DND-41 (cell line): ENCODE measurements around the gene ARL6IP4.

Experiments used
- ATAC-seq: fragments of 200-7000 bp; cut with Tn5 transposase; 3 replicates; pipeline ENCODE4 v1.9.1; 2021; ENCODE audit warnings: low read depth; ENCODE audit not compliant: insufficient read depth
- DNase-seq: peaks from one replicate; pipeline ENCODE4 v3.0.0-alpha.2; 2020
- H2AFZ ChIP-seq: 2 replicates; pipeline ENCODE4 v1.6.0; 2012; ENCODE audit warnings: low read depth, low read length
- H3K27ac ChIP-seq: 2 replicates; pipeline ENCODE4 v1.5.1; 2012; ENCODE audit warnings: low read length, inconsistent platforms
- H3K27me3 ChIP-seq: fragments of 200-600 bp; sonication (generic); 2 replicates; pipeline ENCODE4 v1.6.0; 2012; ENCODE audit warnings: low read length, mild to moderate bottlenecking, inconsistent platforms; ENCODE audit not compliant: insufficient read depth, poor library complexity
- H3K36me3 ChIP-seq: 2 replicates; pipeline ENCODE4 v1.5.1; 2012; ENCODE audit warnings: low read length, inconsistent platforms; ENCODE audit not compliant: insufficient read depth
- H3K4me1 ChIP-seq: 2 replicates; pipeline ENCODE4 v1.5.1; 2012; ENCODE audit warnings: mild to moderate bottlenecking, low read length; ENCODE audit not compliant: insufficient read depth
- H3K4me2 ChIP-seq: 2 replicates; pipeline ENCODE4 v1.6.0; 2012; ENCODE audit warnings: mild to moderate bottlenecking, moderate library complexity, low read length, inconsistent platforms; ENCODE audit not compliant: insufficient read depth
- H3K4me3 ChIP-seq, 2 experiments: fragments of 200-600 bp in 1 of 2; shearing (Covaris generic) in 1 of 2; 2 replicates each; pipeline ENCODE4 v1.5.1; 2012 to 2016; ENCODE audit warnings: inconsistent platforms in 2 of 2, low read length in 2 of 2, mild to moderate bottlenecking in 2 of 2, low read depth in 1 of 2, moderate library complexity in 1 of 2
- H3K79me2 ChIP-seq: 2 replicates; pipeline ENCODE4 v1.6.0; 2012; ENCODE audit warnings: low read length, inconsistent platforms; ENCODE audit not compliant: insufficient read depth
- H3K9ac ChIP-seq: 2 replicates; pipeline ENCODE4 v1.6.0; 2012; ENCODE audit warnings: low read depth, mild to moderate bottlenecking, inconsistent platforms, low read length, moderate library complexity
- H3K9me3 ChIP-seq: 2 replicates; pipeline ENCODE4 v1.5.1; 2012; ENCODE audit warnings: low read length, moderate library complexity, mild to moderate bottlenecking, inconsistent platforms; ENCODE audit not compliant: insufficient read depth, severe bottlenecking
- H4K20me1 ChIP-seq: 2 replicates; pipeline ENCODE4 v1.6.0; 2012; ENCODE audit warnings: low read length; ENCODE audit not compliant: insufficient read depth
- EZH2 ChIP-seq: IDR thresholded peaks from 3 replicates; pipeline ENCODE4 v1.6.1; 2012; ENCODE audit warnings: borderline replicate concordance, low read depth, mild to moderate bottlenecking, moderate library complexity, low read length, inconsistent platforms; ENCODE audit not compliant: severe bottlenecking
- TF ChIP-seq, protein P1 (sequence below): IDR thresholded peaks from 2 replicates; pipeline ENCODE4 v1.5.1; 2012; ENCODE audit warnings: borderline replicate concordance, low read length, moderate library complexity, mild to moderate bottlenecking; ENCODE audit not compliant: poor library complexity, severe bottlenecking; ENCODE audit errors: extremely low read depth

Gene ARL6IP4

DNA sequence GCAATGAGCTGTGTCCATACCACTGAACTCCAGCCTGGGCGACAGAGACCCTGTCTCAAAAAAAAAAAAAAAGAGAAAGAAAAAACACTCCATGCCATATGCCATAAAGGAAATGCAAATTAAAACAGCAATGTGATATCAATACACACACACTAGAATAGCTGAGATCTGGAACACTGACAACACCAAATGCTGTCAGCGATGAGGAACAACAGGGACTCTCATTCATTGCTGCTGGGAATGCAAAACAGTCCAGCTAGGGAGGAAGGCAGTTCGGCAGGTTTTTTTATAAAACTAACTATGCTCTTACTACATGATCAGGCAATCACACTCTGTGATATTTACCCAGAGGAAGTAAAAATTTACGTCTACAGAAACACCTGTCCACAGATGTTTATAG lies 10.8 kb upstream of the ARL6IP4 start:
- no peak for ATAC-seq
- no peak for DNase-seq
- Histone ChIP-seq H3K79me2 (0 out of 2 replicates have a peak, but pooled peaks cover 3% of the 10 kb centered on the region), H3K4me3 (no peak overlapping the region), H3K9me3 (no peaks in the 10 kb centered on the region), H3K4me2 (no peak overlapping the region), H2AFZ (no peak overlapping the region), H3K27me3 (no peaks in the 10 kb centered on the region), H3K4me1 (peaks cover 25% of the 10 kb centered on the region), H3K36me3 (no peaks in the 10 kb centered on the region), H3K27ac (no peak overlapping the region), H4K20me1 (no peaks in the 10 kb centered on the region), H3K9ac (no peak overlapping the region)
- no peak for TF ChIP-seq EZH2
- TF ChIP-seq, protein P1, sequence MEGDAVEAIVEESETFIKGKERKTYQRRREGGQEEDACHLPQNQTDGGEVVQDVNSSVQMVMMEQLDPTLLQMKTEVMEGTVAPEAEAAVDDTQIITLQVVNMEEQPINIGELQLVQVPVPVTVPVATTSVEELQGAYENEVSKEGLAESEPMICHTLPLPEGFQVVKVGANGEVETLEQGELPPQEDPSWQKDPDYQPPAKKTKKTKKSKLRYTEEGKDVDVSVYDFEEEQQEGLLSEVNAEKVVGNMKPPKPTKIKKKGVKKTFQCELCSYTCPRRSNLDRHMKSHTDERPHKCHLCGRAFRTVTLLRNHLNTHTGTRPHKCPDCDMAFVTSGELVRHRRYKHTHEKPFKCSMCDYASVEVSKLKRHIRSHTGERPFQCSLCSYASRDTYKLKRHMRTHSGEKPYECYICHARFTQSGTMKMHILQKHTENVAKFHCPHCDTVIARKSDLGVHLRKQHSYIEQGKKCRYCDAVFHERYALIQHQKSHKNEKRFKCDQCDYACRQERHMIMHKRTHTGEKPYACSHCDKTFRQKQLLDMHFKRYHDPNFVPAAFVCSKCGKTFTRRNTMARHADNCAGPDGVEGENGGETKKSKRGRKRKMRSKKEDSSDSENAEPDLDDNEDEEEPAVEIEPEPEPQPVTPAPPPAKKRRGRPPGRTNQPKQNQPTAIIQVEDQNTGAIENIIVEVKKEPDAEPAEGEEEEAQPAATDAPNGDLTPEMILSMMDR = no peak

DNA sequence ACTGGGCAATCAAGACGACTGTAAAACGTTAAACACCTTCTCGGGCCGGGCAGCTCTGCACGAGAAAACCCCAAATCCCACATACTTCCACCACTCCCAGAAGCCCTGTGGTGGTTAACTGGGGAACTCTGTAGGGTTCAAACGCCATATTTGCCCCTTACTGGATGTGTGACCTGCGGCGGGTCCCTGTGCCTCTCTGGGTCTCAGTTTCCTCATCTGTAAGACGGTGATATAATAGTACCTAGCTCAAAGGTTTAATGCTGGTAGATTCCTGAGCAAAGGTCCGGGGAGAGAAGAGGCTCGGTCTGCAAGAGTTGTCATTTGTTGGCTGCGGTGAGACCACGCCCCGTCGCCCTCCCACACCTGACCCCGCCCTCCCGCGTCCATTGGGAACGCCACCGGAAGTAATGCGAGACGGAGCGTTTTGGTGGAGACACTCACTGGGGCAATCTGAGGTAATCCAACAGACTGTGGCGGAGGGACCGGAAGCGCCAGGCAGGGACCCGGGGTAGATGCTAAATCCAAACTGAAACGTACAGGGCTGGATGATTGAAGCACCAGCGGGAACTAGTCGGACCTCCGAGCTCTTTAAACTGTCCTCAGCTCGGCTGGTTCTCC lies 6.1 kb upstream of the ARL6IP4 start:
- peaks cover 28% of the 10 kb centered on the region for H3K36me3 ChIP-seq
- peak overlapping the region; percentile 99 for H3K27ac ChIP-seq
- H3K9ac ChIP-seq = peak overlapping the region; percentile 98
- peaks cover 47% of the 10 kb centered on the region for H3K4me1 ChIP-seq
- H4K20me1 ChIP-seq = 0 out of 2 replicates have a peak, but pooled peaks cover 6% of the 10 kb centered on the region
- peak overlapping the region; percentile 98 for H2AFZ ChIP-seq
- H3K27me3 ChIP-seq = no peaks in the 10 kb centered on the region
- peak overlapping the region; percentile 89 for H3K4me2 ChIP-seq
- H3K9me3 ChIP-seq = no peaks in the 10 kb centered on the region
- DNase-seq (peak; percentile 99), ATAC-seq (peak; percentile 84)
- H3K4me3 ChIP-seq = peak overlapping the region; percentile 29 to 82
- TF ChIP-seq, protein P1 = no peak
- TF ChIP-seq EZH2 = no peak
- peaks cover 40% of the 10 kb centered on the region for H3K79me2 ChIP-seq

DNA sequence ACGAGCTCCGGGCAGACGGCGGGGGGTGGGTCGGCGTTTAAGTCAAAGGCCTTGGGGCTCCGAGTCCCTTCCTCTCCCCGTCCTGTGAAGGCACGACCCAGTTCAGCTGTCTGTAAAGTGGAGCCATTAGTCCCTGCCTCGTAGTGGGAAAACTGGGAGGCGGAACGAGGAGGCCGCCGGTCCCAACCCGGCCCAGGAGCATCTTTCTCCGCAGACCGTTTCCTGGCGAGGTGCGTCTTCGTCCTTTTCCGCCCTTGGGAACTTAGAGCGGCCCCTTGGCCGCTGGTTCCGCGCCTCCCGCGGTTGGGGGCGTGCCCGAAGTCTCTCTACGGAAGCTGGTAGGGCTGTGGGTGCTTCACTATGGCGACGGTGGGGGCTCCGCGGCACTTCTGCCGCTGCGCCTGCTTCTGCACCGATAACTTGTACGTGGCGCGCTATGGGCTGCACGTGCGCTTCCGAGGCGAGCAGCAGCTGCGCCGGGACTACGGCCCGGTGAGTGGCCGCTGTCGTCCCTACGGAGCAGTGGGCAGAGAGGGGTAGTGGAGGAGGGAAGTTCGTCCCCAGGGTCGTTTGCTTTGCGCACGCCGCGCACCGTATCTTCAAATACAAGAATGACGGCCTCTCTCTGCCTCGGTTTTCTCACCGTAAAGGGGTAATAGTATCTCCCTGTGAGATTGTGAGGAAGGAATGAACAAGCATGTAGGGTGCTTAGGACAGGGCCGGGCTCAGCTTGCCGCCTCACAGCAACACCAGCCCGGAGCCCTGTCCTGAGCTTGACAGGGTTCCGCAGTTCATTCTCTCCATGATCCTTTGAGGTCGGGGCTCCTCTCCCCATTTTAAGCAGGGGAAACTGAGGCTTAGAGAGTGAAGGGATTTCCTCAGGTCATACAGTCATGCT lies 5.3 kb upstream of the ARL6IP4 start, which contains the start of gene OGFOD2:
OGFOD2 (plus strand) TSS at position 353 of the 898 bp plus-strand sequence; CDS start at position 361, 8 bp downstream.
- Histone ChIP-seq H2AFZ (peak within 1 kb of the TSS; percentile 98), H3K9ac (peak within 1 kb of the TSS; percentile 98), H3K79me2 (peaks cover 47% of the 10 kb centered on the region), H3K4me3 (peak within 1 kb of the TSS; percentile 29 to 82), H3K27ac (peak within 1 kb of the TSS; percentile 99), H3K9me3 (no peaks in the 10 kb centered on the region), H4K20me1 (0 out of 2 replicates have a peak, but pooled peaks cover 6% of the 10 kb centered on the region), H3K36me3 (peaks cover 28% of the 10 kb centered on the region), H3K4me1 (peaks cover 54% of the 10 kb centered on the region), H3K4me2 (peak within 1 kb of the TSS; percentile 89), H3K27me3 (no peaks in the 10 kb centered on the region)
- DNase-seq = peak; percentile 96
- peak; percentile 81 for ATAC-seq
- TF ChIP-seq, protein P1 = no peak
- no peak for TF ChIP-seq EZH2
